HepG2 (cell line): Measurements from ENCODE around the gene ASIC3. TPM values are rescaled to one million over a fixed set of nuclear protein-coding genes. Genes with fewer than 3 reads are reported as not detected.
A peak's percentile ranks its signal among the peaks of the same experiment; 100 is the strongest.

ENCODE experiments used
- ATAC-seq: fragments of 200-7000 bp; cut with Tn5 transposase; 3 replicates; pipeline ENCODE4 v1.9.1; 2020; ENCODE audit warnings: mild to moderate bottlenecking, moderate library complexity
- BruUV-seq: library from RNA; stranded (reverse); fragments of 400-500 nt; replicated peaks from 2 replicates; lab custom pipeline; 2021; lab: Mats Ljungman, UMichigan
- CTCF ChIA-PET: fragments of 300-600 bp; formaldehyde crosslinking; extraction: SDS; loops from one replicate; lab custom pipeline; 2021; ENCODE audit warnings: low total read pairs, inconsistent platforms, low intra/inter-chr PET ratio; lab: Yijun Ruan, JAX
- POLR2A ChIA-PET: fragments of 350-600 bp; sonication (Branson Sonifier 250); formaldehyde crosslinking; loops from one replicate; lab custom pipeline; 2020; ENCODE audit warnings: antibody characterized with exemption, inconsistent platforms; lab: Yijun Ruan, JAX
- DNase-seq: peaks from one replicate; pipeline ENCODE4 v3.0.0-alpha.2; 2015; ENCODE audit warnings: low spot score
- FAIRE-seq: peaks from 3 replicates; lab custom pipeline; 2011; peaks lifted over from hg19 to GRCh38; lab: Jason Lieb, UNC
- H2AFZ ChIP-seq: one replicate; pipeline ENCODE4 v1.6.1; 2011; ENCODE audit warnings: low read length, inconsistent platforms
- H3K27ac ChIP-seq: fragments of 300-600 bp; 3 replicates; pipeline ENCODE4 v1.8.0; 2011; ENCODE audit warnings: mixed run types, mild to moderate bottlenecking, mixed read lengths, low read length, inconsistent platforms; ENCODE audit not compliant: insufficient read depth; ENCODE audit errors: extremely low read length
- H3K27me3 ChIP-seq, 2 experiments: fragments of 200-600 bp in 1 of 2; 2 replicates in 1 of 2; 3 replicates in 1 of 2; pipeline versions ENCODE4 v1.6.0 to v1.8.0; 2011; ENCODE audit warnings: low read length in 2 of 2, mild to moderate bottlenecking in 2 of 2, moderate library complexity in 2 of 2, inconsistent platforms in 1 of 2; ENCODE audit not compliant: insufficient read depth in 2 of 2, control insufficient read depth in 1 of 2
- H3K36me3 ChIP-seq, 2 experiments: fragments of 200-600 bp in 1 of 2; replicated peaks in 1 of 2; 2 replicates in 1 of 2; 3 replicates in 1 of 2; pipeline versions ENCODE4 v1.5.1 to v1.8.0; 2011; ENCODE audit warnings: low read length in 2 of 2, inconsistent platforms in 1 of 2; ENCODE audit not compliant: insufficient read depth in 2 of 2, control insufficient read depth in 1 of 2
- H3K4me1 ChIP-seq: 2 replicates; pipeline ENCODE4 v1.5.1; 2012; ENCODE audit warnings: low read length, inconsistent platforms; ENCODE audit not compliant: insufficient read depth
- H3K4me2 ChIP-seq: 2 replicates; pipeline ENCODE4 v1.6.0; 2011; ENCODE audit warnings: low read depth, low read length, inconsistent platforms
- H3K4me3 ChIP-seq, 3 experiments: fragments of 200-600 bp in 1 of 3; sonication (generic), shearing (Covaris generic) in 1 of 3; replicated peaks in 1 of 3; 2 replicates each; pipeline ENCODE4 v1.5.1; 2011 to 2016; ENCODE audit warnings: low read length in 3 of 3, inconsistent platforms in 2 of 3, low read depth in 2 of 3, mild to moderate bottlenecking in 2 of 3, control low read depth in 1 of 3, mixed read lengths in 1 of 3; ENCODE audit not compliant: insufficient read depth in 1 of 3
- H3K79me2 ChIP-seq: one replicate; pipeline ENCODE4 v1.6.1; 2011; ENCODE audit warnings: low read length, inconsistent platforms; ENCODE audit not compliant: insufficient read depth
- H3K9ac ChIP-seq: 2 replicates; pipeline ENCODE4 v1.6.0; 2011; ENCODE audit warnings: mild to moderate bottlenecking, low read depth, low read length, inconsistent platforms; ENCODE audit not compliant: insufficient read depth
- H3K9me3 ChIP-seq: 2 replicates; pipeline ENCODE4 v1.5.1; 2012; ENCODE audit warnings: mild to moderate bottlenecking, low read length
- H4K20me1 ChIP-seq: 2 replicates; pipeline ENCODE4 v1.6.0; 2011; ENCODE audit warnings: inconsistent platforms, mild to moderate bottlenecking, low read length, moderate library complexity; ENCODE audit not compliant: insufficient read depth
- AKNA ChIP-seq: sonication (generic); formaldehyde crosslinking; IDR thresholded peaks from 2 replicates; pipeline ENCODE4 v1.4.0; 2020; ENCODE audit warnings: missing genetic modification reagents, borderline replicate concordance
- ARNT2 ChIP-seq: sonication (generic); formaldehyde crosslinking; IDR thresholded peaks from 2 replicates; pipeline ENCODE4 v1.8.0; 2022; ENCODE audit warnings: mild to moderate bottlenecking, low read depth, missing genetic modification reagents, moderate library complexity
- CHD4 ChIP-seq: fragments of 200-600 bp; sonication (generic); IDR thresholded peaks from 2 replicates; pipeline ENCODE4 v1.7.0; 2017; ENCODE audit warnings: mild to moderate bottlenecking, low read length, borderline replicate concordance
- DZIP1 ChIP-seq: sonication (generic); formaldehyde crosslinking; IDR thresholded peaks from 2 replicates; pipeline ENCODE4 v1.5.0; 2020; ENCODE audit warnings: mild to moderate bottlenecking, missing genetic modification reagents
- FOXK2 ChIP-seq: fragments of 450-650 bp; IDR thresholded peaks from 2 replicates; pipeline ENCODE4 v1.6.1; 2016
- FOXO4 ChIP-seq: sonication (generic); formaldehyde crosslinking; conservative IDR thresholded peaks from 2 replicates; pipeline ENCODE4 v1.8.1; 2023; ENCODE audit warnings: missing genetic modification reagents
- HMG20B ChIP-seq: conservative IDR thresholded peaks from 2 replicates; pipeline ENCODE4 v1.6.1; 2016; ENCODE audit warnings: missing genetic modification reagents, missing compliant biosample characterization
- MXD4 ChIP-seq: IDR thresholded peaks from 2 replicates; pipeline ENCODE4 v1.6.1; 2016; ENCODE audit warnings: mild to moderate bottlenecking, missing biosample characterization, missing genetic modification reagents
- MXI1 ChIP-seq: IDR thresholded peaks from 3 replicates; pipeline ENCODE4 v1.6.1; 2012; ENCODE audit warnings: low read depth, low read length, inconsistent platforms, borderline replicate concordance
- SALL2 ChIP-seq: sonication (generic); formaldehyde crosslinking; IDR thresholded peaks from 2 replicates; pipeline ENCODE4 v1.8.1; 2023; ENCODE audit warnings: mild to moderate bottlenecking, missing genetic modification reagents, inconsistent platforms
- ZBTB44 ChIP-seq: sonication (generic); formaldehyde crosslinking; IDR thresholded peaks from 2 replicates; pipeline ENCODE4 v1.4.0; 2020; ENCODE audit warnings: missing genetic modification reagents
- ZZZ3 ChIP-seq: sonication (generic); formaldehyde crosslinking; IDR thresholded peaks from 2 replicates; pipeline ENCODE4 v1.4.0; 2020; ENCODE audit warnings: missing genetic modification reagents, mild to moderate bottlenecking, borderline replicate concordance
- WGBS: methylation state at CpG from one replicate; pipeline ENCODE4 v1.1.6; 2017; ENCODE audit warnings: low lambda C conversion rate; 5-methylcytosine and 5-hydroxymethylcytosine counted together
- in situ Hi-C: cut with HindIII; loops from 2 replicates; pipeline ENCODE4 v1.10.0; 2017; ENCODE audit warnings: low pct_unique_long_range_greater_than_20kb; ENCODE audit not compliant: extremely low pct_ligation_motif_present
- intact Hi-C: fragments of 100-400 bp; cut with micrococcal nuclease; formaldehyde crosslinking; loops from one replicate; pipeline ENCODE4 v1.10.0; 2022; ENCODE audit not compliant: unreplicated experiment
- polyA plus RNA-seq, 8 experiments: library from polyadenylated mRNA; depleted of rRNA in 3 of 8; stranded (reverse) in 7 of 8; unstranded in 1 of 8; fragments of >200 nt; fragmentation: Illumina TruSeq in 4 of 8; extraction: Trizol in 4 of 8; gene quantifications; 2 replicates each; pipeline versions ENCODE4 v1.2.1 to v1.2.3, GENCODE V29; 2011 to 2016; ENCODE audit warnings: low read depth in 4 of 8, missing spikeins in 1 of 8, mixed read lengths in 1 of 8; ENCODE audit not compliant: insufficient read depth in 1 of 8
- total RNA-seq, 5 experiments: library from RNA; depleted of rRNA; stranded (reverse); fragments of >200 nt; fragmentation: Illumina TruSeq; extraction: Trizol; gene quantifications; 2 replicates each; pipeline ENCODE4 v1.2.3, GENCODE V29; 2016; ENCODE audit warnings: low read depth in 1 of 5

The ASIC3 gene
- total and polyA plus RNA-seq, 2 of the 13 experiments (the other 11 are each of a cell fraction or from before 2014, with no cell fraction given): 0.51 TPM; not detected in 1

GRCh38 chr7:151008511-151009323 lies 39.6 kb upstream of the ASIC3 start:
- BruUV-seq: no TSS peak
- Histone ChIP-seq H2AFZ (no peak overlapping the region), H3K4me3 (peak overlapping the region; percentile 5 to 77 (median 62); a peak in 4 of 6 replicates)
- TF ChIP-seq MXI1 (no peak), FOXK2 (no peak), HMG20B (CRISPR knock-in tag) (0 out of 2 replicates have a peak, but pooled peaks have one; percentile 54), ARNT2 (CRISPR knock-in tag) (no peak), AKNA (no peak), MXD4 (peak; percentile 23; the same call in 1 of the 2 replicates), CHD4 (no peak), FOXO4 (no peak), SALL2 (no peak), ZBTB44 (CRISPR knock-in tag) (no peak), ZZZ3 (CRISPR knock-in tag) (no peak), DZIP1 (CRISPR knock-in tag) (peak; percentile 33; the same call in 1 of the 2 replicates)

More at GRCh38 chr7:151008511-151009323, 39.6 kb upstream of the ASIC3 start:
- DNase-seq (peak; percentile 47), ATAC-seq (peak; percentile 62), FAIRE-seq (no peak)
- H4K20me1 ChIP-seq: no peaks in the 10 kb centered on the region
- in situ Hi-C loops (no loop called here), intact Hi-C loops (no loop called here)
- H3K27me3 ChIP-seq: peaks cover 0 to 2% of the 10 kb centered on the region in 2 experiments; a peak in 1 of 5 replicates
- peaks cover 96% of the 10 kb centered on the region for H3K4me1 ChIP-seq
- 62% methylated on average over 6 of the region's 40 CpGs for WGBS
- ChIA-PET CTCF (no interaction called here), POLR2A (interaction anchor here (1.6 to 5.2 kb wide), 5 partner anchors 11 to 77 kb away, joined by 6 to 31 read pairs (median 6); partner anchors contain the start of genes ABCB8 and CDK5)
- H3K27ac ChIP-seq: no peak overlapping the region
- H3K9ac ChIP-seq: peak overlapping the region; percentile 28; the same call in 1 of the 2 replicates
- H3K4me2 ChIP-seq: peak overlapping the region; percentile 98
- no peaks in the 10 kb centered on the region for H3K79me2 ChIP-seq
- no peaks in the 10 kb centered on the region for H3K9me3 ChIP-seq
- H3K36me3 ChIP-seq: no peaks in the 10 kb centered on the region
